EH (cell line): ENCODE data around the gene SNORC.
"Not testable (repeated sequence)": the region's sequence is repeated elsewhere in the genome, so short reads cannot be mapped to it uniquely, and the experiment has no call there.

Experiments
- DNase-seq: peaks from one replicate; pipeline ENCODE4 v3.0.0-alpha.2; 2015; ENCODE audit warnings: low read depth

The SNORC gene

DNA sequence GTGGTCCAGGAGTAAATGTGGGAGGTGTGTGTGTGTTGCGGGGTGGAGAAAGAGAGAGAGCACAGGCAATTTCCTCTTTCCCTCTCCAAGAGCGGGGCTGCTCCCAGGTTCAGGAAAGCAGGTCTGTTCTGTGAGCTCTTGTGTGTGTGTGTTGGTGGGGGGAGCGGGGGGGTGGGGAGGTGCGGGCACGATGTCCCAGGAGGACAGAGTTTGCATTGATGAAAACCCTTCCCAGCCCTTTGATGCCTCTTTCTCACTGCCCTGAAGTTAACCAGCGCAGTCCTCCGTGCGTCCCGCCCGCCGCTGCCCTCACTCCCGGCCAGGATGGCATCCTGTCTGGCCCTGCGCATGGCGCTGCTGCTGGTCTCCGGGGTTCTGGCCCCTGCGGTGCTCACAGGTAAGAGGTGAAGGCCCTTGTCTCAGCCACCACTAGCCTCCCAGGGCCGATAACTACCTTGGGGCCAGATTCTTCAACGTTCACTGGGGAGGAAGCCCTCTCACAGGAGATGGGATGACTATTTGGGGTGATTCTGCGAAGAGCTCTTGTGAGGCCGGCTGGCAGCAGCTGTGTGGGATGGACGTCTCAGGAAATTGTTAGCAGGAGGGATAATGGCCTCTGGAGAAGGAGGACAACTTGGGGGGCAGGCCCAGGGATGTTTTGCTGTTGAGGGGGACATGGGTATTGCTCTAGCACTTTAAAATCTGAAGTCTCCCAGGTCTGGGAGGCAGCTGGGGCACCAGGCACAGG lies at the start of gene SNORC:
TSS of gene SNORC (plus strand) at position 247 of the 748 bp plus-strand sequence. CDS start at position 325, 78 bp downstream.
- no peak for DNase-seq

DNA sequence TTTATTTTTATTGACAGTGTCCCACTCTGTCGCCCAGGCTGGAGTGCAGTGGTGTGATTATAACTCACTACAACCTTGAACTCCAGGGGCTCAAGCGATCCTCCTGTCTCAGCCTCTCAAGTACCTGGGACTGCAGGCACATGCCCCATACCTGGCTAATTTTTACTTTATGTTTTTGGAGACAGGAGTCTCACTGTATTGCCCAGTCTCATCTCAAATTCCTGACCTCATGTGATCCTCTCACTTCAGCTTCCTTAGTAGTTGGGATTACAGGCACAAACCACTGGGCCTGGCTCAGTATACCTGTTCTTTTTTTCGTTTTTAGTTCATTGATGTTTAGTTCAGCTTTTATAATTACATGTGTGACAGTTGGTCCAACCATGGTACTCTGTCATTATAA lies 40.1 kb upstream of the SNORC start:
- DNase-seq: no peak

- DNase-seq: peak; percentile 11
Measured at GRCh38 chr2:232831496-232831895, 38.6 kb upstream of the SNORC start.

DNA sequence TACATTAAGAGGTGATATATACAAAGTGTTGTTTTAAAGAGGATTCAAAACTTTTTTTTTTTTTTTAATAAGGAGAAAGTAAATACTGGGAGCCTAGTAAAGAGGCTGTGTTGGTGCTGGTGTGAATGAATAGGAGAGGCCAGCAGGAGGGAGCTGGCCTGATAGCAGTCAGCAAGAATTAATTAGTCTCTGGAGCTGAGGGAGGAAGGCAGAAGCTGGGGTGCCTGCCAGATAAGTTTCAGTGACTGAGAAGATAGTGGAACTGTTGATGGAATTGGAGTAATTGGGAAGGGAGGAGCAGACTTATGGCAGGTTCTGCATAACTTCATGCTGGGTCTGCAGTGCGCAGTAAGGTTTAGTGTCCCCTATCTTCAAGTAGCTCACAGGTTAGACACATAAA lies 36.2 kb upstream of the SNORC start:
- no peak for DNase-seq

GRCh38 chr2:232835687-232836208 lies 34.3 kb upstream of the SNORC start:
- DNase-seq: no peak

DNA sequence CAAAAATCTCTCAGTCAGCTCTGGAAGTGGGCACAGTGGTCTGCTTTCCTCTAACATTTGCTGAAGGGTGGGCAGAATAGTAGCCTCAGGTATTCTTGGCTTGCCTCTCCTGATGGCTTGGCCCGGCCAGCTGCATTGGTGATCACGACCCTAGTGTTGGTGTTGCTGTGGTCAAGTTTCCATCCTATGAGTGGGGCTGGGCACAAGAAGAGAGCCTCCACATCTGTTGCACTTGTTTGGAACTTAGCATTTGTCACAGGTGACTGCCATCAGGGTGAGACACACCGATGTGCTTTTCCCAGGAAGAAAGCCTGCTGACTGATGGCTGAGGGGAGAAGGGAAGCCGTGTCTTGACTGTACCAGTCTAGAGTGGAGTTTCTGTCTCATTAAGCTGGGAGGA lies 33.1 kb upstream of the SNORC start:
- DNase-seq: no peak

- peak; percentile 30 for DNase-seq
Measured at GRCh38 chr2:232838406-232838874, 31.6 kb upstream of the SNORC start.

GRCh38 chr2:232839411-232840079 lies 30.5 kb upstream of the SNORC start:
- no peak for DNase-seq

DNA sequence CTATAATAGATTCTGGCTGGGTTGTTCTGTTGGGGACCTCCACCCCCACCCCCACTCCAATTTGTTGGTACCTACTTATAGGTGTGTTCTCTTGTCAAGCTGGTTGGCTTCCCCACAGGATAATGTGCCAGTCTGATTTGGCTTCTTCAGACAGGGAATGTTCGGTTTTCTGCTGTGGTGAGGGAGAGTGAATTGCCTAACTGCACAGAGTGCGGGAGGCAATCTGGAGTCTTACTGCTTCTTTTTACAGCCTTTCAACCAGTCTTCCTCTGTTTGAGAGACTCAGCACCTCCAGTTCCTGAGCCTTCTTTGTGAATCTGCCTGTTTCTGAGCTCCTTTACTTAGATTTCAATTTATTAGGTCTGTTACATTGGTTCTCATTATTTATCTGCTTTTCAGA lies 27.4 kb upstream of the SNORC start:
- no peak for DNase-seq

- no peak for DNase-seq
Measured at GRCh38 chr2:232843834-232844233, 26.2 kb upstream of the SNORC start.

DNA sequence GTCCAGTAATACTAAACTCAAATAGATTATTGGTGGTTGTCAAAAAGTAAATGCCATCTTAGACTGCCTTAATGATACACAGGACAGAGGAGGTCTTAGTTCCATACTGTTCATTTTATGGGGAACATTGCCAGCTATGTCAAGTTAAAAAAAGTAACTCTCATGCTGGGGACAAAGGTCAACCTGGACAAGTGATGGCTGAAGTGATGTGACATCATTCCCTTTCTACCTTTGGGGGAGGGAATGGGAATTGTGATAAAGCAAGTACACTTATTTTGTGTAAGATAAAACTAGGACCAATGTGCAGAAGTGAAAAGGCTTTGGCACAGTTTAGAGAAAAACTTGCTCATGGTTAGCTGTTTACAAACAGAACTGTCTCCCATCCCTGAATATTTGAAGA lies 24.0 kb upstream of the SNORC start:
- no peak for DNase-seq

GRCh38 chr2:232850039-232850438 lies 20.0 kb upstream of the SNORC start:
- no peak for DNase-seq

DNA sequence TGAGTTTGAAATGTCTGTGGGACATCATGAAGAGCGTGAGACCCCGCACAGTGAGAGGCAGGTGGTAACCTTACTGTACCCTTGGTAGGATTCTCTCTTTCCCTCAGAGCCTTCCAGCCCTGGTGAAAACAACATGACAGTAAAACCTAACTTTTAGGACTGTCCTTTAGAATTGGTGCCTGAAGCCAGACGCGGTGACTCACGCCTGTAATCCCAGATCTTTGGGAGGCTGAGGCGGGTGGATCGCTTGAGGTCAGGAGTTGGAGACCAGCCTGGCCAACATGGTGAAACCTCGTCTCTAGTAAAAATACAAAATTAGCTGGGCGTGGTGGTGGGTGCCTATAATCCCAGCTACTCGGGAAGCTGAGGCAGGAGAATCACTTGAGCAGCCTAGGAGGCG lies 18.0 kb upstream of the SNORC start:
- not testable (repeated sequence) for DNase-seq

DNA sequence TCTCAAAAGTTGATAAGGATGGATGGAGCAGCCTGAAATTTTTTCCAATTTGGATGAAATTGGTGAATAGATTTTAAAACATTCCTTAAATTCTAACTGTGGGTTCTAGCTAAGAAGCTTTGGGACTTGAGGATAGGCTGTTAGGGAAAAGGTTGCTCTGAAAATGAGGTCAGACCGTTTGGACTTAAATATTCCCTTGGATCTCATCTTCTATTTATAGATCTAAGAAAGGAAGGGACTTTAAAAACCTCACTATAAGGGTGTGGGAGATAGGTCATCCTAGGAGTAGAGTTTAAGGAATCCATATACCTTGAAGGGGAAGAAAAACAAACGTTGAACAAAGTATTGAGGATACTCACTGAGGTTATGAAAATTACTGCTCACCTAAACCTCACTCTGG lies 17.4 kb upstream of the SNORC start:
- DNase-seq: no peak

- peak; percentile 90 for DNase-seq
Measured at GRCh38 chr2:232854082-232854481, 16.0 kb upstream of the SNORC start.

GRCh38 chr2:232857158-232857563 lies 12.9 kb upstream of the SNORC start:
- no peak for DNase-seq

- DNase-seq: no peak
Measured at GRCh38 chr2:232859385-232859916, 10.6 kb upstream of the SNORC start.

- DNase-seq: no peak
Measured at GRCh38 chr2:232860593-232861241, 9.3 kb upstream of the SNORC start.

- no peak for DNase-seq
Measured at GRCh38 chr2:232861353-232861752, 8.7 kb upstream of the SNORC start.

DNA sequence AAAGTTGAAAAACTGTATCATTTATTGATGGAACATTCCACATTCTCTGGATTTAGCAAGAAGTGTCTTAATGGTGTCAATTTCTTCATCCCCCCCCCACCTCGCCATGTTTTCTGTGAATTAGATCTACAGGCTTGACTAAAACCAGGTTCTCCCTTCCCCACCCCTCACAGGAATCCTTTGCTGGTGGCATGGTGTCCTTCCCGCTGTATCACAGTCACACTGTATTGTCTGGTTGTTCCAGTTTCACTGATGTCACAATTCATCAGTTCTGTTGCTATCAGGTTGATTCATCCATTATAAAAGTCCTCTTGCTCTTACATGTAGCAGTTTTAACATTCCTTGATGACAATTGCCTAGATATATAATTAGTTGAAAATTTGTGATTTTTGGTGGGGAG lies 6.1 kb upstream of the SNORC start:
- no peak for DNase-seq

DNA sequence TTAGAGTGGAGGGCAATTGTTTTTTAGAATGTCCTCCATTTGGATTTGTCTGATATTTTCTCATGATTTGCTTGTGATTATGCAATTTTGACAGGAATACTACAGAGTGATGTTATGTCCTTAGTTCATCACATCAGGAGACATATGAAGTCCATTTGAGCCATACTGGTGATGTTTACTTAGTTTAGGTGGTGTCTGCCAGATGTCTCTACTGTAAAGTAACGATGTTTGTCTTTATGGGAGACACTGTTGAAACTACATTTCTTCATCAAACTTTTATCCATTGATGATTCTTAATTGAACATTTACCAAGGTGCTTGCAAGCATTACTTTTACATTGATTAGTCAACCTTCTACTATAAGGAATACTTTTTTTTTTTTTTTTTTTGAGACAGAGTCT lies 4.9 kb upstream of the SNORC start:
- no peak for DNase-seq

GRCh38 chr2:232866104-232866503 lies 4.0 kb upstream of the SNORC start:
- no peak for DNase-seq
